Ascending aorta (tissue), 2 donors: ENCODE results near the gene YPEL3. TPM values are rescaled to one million over a fixed set of nuclear protein-coding genes. Genes with fewer than 3 reads are reported as not detected.

Experiments
- DNase-seq, 2 donors: peaks; one replicate each; pipeline ENCODE4 v3.0.0-alpha.2; 2019; ENCODE audit warnings: low spot score in 2 of 2
- H3K27ac ChIP-seq, 2 donors: fragments of 200-600 bp; sonication (generic); one replicate each; pipeline ENCODE4 v1.5.1; 2016 to 2017; ENCODE audit warnings: mild to moderate bottlenecking in 1 of 2
- H3K27me3 ChIP-seq: fragments of 200-600 bp; sonication (generic); one replicate; pipeline ENCODE4 v1.5.1; 2017
- H3K36me3 ChIP-seq, 2 donors: fragments of 200-600 bp; sonication (generic); one replicate each; pipeline ENCODE4 v1.5.1; 2016
- H3K4me1 ChIP-seq, 2 donors: fragments of 200-600 bp; sonication (generic); one replicate each; pipeline ENCODE4 v1.5.1; 2016 to 2017; ENCODE audit warnings: mild to moderate bottlenecking in 1 of 2
- H3K4me3 ChIP-seq, 2 donors: fragments of 200-600 bp; sonication (generic); one replicate each; pipeline ENCODE4 v1.5.1; 2016 to 2017; ENCODE audit warnings: mild to moderate bottlenecking in 1 of 2
- H3K9me3 ChIP-seq, 2 donors: fragments of 200-600 bp; sonication (generic); one replicate each; pipeline ENCODE4 v1.5.1; 2016
- CTCF ChIP-seq, 3 experiments: fragments of 200-600 bp in 2 of 3; fragments of 450-650 bp in 1 of 3; sonication (generic) in 2 of 3; IDR thresholded peaks; one replicate each; pipeline ENCODE4 v1.5.1; 2016 to 2019; ENCODE audit warnings: antibody characterized with exemption in 3 of 3, mild to moderate bottlenecking in 1 of 3, moderate library complexity in 1 of 3
- intact Hi-C: fragments of 100-400 bp; cut with DNase I; formaldehyde crosslinking; loops from one replicate; pipeline ENCODE4 v1.15.1; 2023
- total RNA-seq: library from RNA; depleted of rRNA; stranded (reverse); fragments of >200 nt; gene quantifications from one replicate; pipeline ENCODE4 v1.1.0, GENCODE V29; 2016

The YPEL3 gene
- 98.6 TPM for total RNA-seq

- intact Hi-C loops: loop anchor here (1.0 to 10.0 kb wide), 2 partner anchors 27 to 279 kb away; partner anchors contain the start of genes MAPK3, MYL11 and TBC1D10B
- Histone ChIP-seq H3K9me3 (peaks cover 6% of the 10 kb centered on the region in 2 donors), H3K4me1 (peaks cover 17 to 24% of the 10 kb centered on the region in 2 donors), H3K27me3 (no peaks in the 10 kb centered on the region), H3K4me3 (peak within 1 kb of the TSS; percentile 75 to 97), H3K36me3 (peaks cover 9 to 11% of the 10 kb centered on the region in 2 donors), H3K27ac (peak within 1 kb of the TSS; percentile 88 to 92)
- no peak for TF ChIP-seq CTCF (IDR thresholded peaks at IDR 0.05)
- DNase-seq: peak; percentile 75 to 96
Measured at GRCh38 chr16:30096105-30096861, at the start of gene YPEL3. YPEL3 (minus strand) TSS chr16:30096213; CDS start chr16:30095482, 731 bp downstream.

- Histone ChIP-seq H3K4me1 (no peaks in the 10 kb centered on the region), H3K27me3 (no peaks in the 10 kb centered on the region), H3K36me3 (no peaks in the 10 kb centered on the region), H3K9me3 (peaks cover 0 to 8% of the 10 kb centered on the region in 2 donors), H3K4me3 (no peak overlapping the region), H3K27ac (no peak overlapping the region)
- DNase-seq: no peak
- intact Hi-C loops: no loop called here
- TF ChIP-seq CTCF (IDR thresholded peaks at IDR 0.05): no peak
Measured at GRCh38 chr16:30145657-30146056, 49.6 kb upstream of the YPEL3 start.

- DNase-seq: no peak
- TF ChIP-seq CTCF (IDR thresholded peaks at IDR 0.05): no peak
- Histone ChIP-seq H3K27me3 (no peaks in the 10 kb centered on the region), H3K27ac (no peak overlapping the region), H3K4me1 (no peaks in the 10 kb centered on the region), H3K4me3 (no peak overlapping the region), H3K9me3 (peaks cover 0 to 8% of the 10 kb centered on the region in 2 donors), H3K36me3 (no peaks in the 10 kb centered on the region)
- intact Hi-C loops: no loop called here
Measured at GRCh38 chr16:30144917-30145316, 48.9 kb upstream of the YPEL3 start.

GRCh38 chr16:30144017-30144416 is 48.0 kb upstream of the YPEL3 start:
- H3K9me3 ChIP-seq: no peaks in the 10 kb centered on the region
- intact Hi-C loops: no loop called here
- TF ChIP-seq CTCF (IDR thresholded peaks at IDR 0.05): no peak

GRCh38 chr16:30143347-30143702 is 47.3 kb upstream of the YPEL3 start:
- Histone ChIP-seq H3K4me1 (no peaks in the 10 kb centered on the region), H3K27me3 (no peaks in the 10 kb centered on the region), H3K4me3 (no peak overlapping the region), H3K9me3 (no peaks in the 10 kb centered on the region), H3K27ac (no peak overlapping the region), H3K36me3 (no peaks in the 10 kb centered on the region)
- no peak for DNase-seq
- no peak for TF ChIP-seq CTCF (IDR thresholded peaks at IDR 0.05)
- intact Hi-C loops: no loop called here

More at GRCh38 chr16:30144017-30144416, 48.0 kb upstream of the YPEL3 start:
- no peak for DNase-seq
- Histone ChIP-seq H3K27me3 (no peaks in the 10 kb centered on the region), H3K4me1 (no peaks in the 10 kb centered on the region), H3K27ac (no peak overlapping the region), H3K4me3 (no peak overlapping the region), H3K36me3 (no peaks in the 10 kb centered on the region)
